Brain pericyte (primary cell): ENCODE results near the gene DBNL.

Experiments
- DNase-seq: peaks from one replicate; pipeline ENCODE4 v3.0.0-alpha.2; 2012; ENCODE audit warnings: low read depth, low spot score

Gene DBNL

GRCh38 chr7:44061645-44062179 lies 17.2 kb downstream of the DBNL start:
- no peak for DNase-seq

DNA sequence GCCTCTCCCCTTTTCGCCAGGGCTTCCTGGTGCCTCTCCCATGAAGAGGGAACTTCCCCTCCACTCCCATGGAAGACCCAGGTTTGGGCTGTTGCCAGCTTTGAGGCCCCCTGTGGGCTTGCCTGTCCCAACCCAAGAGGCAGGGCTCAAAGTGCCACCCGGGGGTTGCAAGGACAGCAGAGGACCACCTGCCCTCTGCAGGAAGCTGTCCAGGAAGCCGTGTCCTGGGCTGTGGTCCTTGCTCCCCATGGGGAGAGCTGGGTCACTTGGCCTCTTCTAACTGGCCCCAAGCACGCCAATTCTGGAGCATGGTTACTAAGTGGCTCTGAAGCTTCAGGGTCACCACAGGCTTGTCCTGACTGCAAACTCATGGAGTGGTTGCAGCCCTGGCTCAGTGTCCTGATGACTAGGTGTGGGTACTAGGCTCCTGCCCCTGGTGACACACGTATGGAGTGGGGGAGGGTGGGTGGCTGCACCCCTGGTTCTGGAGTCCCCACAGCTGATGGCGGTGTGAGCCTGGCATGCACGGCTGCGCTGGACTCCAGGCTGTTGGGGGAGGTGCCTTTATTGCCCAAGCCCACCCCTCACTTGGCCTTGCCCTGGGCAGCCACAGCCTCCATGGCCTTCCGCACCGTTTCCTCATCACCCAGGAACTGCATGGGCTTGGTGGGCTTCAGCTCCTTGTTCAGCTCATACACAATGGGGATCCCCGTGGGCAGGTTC lies 17.8 kb downstream of the DBNL start:
- no peak for DNase-seq

GRCh38 chr7:44062903-44063295 lies 18.4 kb downstream of the DBNL start:
- no peak for DNase-seq

- no peak for DNase-seq
These were observed 19.0 kb downstream of the DBNL start for GRCh38 chr7:44063547-44063893.

- no peak for DNase-seq
These were observed 19.6 kb downstream of the DBNL start for GRCh38 chr7:44063894-44064651.

GRCh38 chr7:44064791-44065430 lies 20.4 kb downstream of the DBNL start:
- DNase-seq, result no peak

DNA sequence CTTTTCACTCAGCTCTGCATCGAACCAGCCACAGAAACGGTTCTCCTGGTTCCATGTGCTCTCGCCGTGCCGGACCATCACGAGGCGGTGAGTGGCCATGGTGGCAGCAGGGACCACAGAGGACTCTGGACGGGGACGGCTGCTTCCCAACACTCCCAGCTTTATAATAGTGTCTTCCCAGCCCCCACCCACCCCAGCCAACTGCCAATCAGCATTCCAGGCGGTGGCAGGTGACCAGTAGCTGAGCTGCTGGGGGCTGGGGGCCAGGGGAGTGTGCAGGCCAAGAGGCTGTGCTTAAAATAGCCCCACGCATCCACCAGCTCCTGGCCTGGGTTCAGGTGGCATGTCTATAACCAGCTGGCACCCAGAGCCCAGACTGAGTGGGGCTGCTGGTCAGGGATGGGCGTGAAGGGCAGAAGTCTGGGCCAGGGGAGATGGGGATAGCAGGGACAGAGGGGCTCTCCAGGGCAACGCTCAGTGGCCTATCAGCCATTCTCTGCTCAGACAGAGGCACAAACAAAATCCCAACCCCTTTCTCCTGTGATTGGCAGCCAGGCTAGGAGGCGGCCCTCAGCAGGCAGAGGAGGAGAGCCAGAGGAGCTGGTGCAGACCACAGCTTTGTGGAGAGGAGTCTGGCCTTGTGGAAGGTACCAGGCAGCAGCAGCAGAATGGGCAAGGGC lies 21.1 kb downstream of the DBNL start, which contains the start of gene PGAM2:
PGAM2 (minus strand) TSS at position 137 of the 680 bp plus-strand sequence; CDS start at position 99, 38 bp downstream.
- no peak for DNase-seq

GRCh38 chr7:44066111-44066460 lies 21.6 kb downstream of the DBNL start:
- no peak for DNase-seq

DNA sequence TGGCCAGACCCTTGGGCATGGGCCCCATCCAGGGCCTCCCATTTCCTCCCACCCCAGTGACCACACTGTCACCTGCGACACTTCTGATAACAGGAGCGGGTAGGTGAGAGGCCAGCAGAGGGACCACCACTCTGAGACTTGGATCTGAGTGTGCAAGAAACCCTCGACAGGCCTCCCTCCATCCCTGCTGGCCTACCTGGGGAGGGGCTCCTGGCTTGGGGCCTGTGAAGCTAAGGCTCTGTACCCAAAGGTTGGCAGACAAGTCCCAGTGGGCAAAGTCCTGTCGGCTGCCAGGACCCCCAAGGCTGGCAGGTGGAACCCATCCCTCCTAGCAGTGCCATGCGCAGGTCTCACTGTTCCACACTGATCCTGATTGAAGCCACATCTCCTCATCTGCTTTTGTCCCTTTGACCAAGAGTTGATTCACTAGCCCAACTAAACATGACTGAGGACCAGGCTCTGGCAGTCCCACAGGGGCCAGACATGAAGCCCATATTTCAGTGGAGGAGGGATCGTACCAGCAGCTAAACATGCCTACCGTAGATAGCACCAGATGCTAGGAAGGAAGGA lies 22.1 kb downstream of the DBNL start:
- DNase-seq, result no peak

DNA sequence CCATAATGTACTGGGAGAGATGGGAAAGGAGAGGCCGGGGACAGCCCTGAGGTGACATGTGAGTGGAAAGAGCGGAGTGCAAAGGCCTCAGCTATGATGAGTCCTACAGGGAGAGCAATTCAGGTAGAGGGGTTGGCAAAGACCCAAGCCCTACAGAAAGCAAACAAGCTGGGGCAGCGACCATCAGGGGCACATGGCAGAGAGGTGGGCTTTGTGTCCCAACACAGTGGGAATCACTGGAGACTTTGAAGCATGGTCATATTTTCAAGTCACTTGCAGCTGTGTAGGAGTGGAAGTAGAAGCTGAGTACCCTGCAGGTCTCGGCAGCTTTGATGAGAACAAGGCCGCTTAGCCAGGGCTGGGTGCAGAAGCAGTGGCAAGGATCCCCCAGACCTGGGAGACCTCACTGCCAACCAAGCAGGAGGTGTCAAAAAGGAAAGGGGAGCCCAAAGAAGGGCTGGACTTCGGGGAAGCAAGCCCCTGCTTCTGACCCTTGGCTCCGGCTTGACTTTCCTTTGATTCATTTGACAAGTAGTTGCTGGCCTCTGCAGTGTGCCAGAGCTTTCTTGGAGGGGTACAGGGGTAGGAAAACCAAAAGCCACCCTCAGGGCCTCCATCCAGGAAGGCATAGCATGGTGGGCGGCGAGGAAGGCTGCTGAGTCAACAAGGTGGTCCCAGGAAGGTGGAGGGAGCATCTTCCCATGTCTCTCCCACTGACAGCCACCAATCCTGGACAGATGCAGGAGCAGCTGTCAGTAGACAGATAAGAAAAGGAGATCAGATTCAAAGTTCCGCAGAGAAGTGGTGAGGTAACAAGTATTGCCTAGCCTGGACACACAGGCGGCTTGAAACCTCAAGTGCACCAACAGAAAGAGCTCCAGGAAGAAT lies 22.8 kb downstream of the DBNL start:
- no peak for DNase-seq

- no peak for DNase-seq
These were observed 23.6 kb downstream of the DBNL start for GRCh38 chr7:44068054-44068453.

- no peak for DNase-seq
These were observed 27.3 kb downstream of the DBNL start for GRCh38 chr7:44071726-44072363.

GRCh38 chr7:44072364-44073231 lies 28.1 kb downstream of the DBNL start:
- peak; percentile 37 for DNase-seq

DNA sequence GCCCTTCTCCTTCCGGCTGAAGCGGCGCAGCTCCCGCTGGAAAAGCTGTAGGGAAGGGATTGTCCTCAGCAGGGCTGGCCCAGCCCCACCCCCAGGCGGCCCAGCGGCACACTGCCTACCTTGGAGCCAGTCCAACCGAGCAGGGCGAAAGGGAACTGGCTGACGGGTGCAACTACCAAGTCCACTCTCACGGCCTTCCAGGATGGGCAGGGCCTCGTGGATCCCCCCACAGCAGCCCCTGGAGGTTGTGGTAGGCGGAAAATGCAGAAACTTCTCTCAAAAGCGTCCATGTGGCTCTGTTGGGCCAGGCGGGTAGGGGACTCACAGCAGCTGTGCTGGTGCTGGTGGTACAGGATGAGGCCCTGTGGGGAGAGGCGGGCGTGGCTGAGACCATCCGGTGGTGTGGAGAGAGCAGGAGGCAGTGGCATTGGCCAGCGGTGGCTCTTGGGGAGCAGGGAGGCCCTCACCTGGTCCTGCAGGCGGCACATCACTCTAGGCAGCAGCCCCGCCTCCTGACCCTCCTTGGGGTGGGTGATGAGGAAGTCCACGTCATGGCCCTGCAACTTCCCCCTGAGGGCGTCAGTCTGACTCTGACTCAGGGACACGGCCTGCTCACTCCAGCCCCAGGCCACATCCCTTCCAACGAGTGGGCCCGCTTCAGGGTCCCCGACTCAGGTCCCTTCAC lies 29.3 kb downstream of the DBNL start:
- no peak for DNase-seq

- no peak for DNase-seq
These were observed 29.8 kb downstream of the DBNL start for GRCh38 chr7:44074349-44074695.

DNA sequence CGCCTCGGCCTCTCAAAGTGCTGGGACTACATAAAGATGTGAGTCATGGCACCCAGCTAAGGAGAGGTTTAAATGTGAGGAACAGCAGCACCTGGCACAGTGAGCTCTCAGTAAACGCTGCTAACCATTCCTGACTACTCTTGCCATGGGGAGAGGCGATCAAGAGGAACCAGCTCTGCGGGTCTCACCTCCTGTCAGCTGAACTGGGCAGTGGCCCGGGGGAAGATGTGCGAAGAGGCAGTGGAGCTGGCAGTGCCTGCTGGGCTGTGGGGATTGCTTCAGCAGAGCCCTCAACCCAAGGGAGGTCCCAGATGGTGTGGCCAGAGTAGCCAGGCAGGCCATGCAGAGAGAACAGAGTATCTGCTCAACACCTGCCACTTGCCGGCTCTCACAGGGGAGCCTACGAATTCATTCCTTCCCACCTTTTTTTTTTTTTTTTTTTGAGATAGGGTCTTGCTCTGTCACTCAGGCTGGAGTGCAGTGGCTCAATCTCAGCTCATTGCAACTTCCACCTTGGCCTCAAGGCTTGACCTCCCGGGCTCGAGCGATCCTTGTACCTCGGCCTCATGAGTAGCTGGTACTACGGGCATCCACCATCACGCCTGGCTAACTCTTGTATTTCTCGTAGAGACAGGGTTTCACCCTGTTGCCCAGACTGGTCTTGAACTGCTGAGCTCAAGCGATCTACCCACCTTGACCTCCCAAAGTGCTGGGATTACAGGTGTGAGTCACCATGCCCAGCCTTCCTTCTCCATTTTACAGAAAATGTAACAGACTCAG lies 31.0 kb downstream of the DBNL start:
- no peak for DNase-seq

GRCh38 chr7:44076101-44076895 lies 31.8 kb downstream of the DBNL start:
- DNase-seq, result no peak
